Rectal smooth muscle tissue (tissue), 1 donor: ENCODE measurements around the gene PRDM5.

Experiments
- H3K27ac ChIP-seq: one replicate; pipeline ENCODE4 v1.7.0; 2013; ENCODE audit warnings: low read depth, low read length, inconsistent platforms
- H3K27me3 ChIP-seq: one replicate; pipeline ENCODE4 v1.7.0; 2013; ENCODE audit warnings: low read length; ENCODE audit not compliant: control insufficient read depth, insufficient read depth
- H3K36me3 ChIP-seq: one replicate; pipeline ENCODE4 v1.7.0; 2013; ENCODE audit warnings: low read length; ENCODE audit not compliant: control insufficient read depth, insufficient read depth
- H3K4me1 ChIP-seq: one replicate; pipeline ENCODE4 v1.7.0; 2013; ENCODE audit warnings: low read length; ENCODE audit not compliant: control insufficient read depth, insufficient read depth
- H3K4me3 ChIP-seq: one replicate; pipeline ENCODE4 v1.7.0; 2013; ENCODE audit warnings: low read length
- H3K9ac ChIP-seq: one replicate; pipeline ENCODE4 v1.7.0; 2013; ENCODE audit warnings: low read length

Gene PRDM5

DNA sequence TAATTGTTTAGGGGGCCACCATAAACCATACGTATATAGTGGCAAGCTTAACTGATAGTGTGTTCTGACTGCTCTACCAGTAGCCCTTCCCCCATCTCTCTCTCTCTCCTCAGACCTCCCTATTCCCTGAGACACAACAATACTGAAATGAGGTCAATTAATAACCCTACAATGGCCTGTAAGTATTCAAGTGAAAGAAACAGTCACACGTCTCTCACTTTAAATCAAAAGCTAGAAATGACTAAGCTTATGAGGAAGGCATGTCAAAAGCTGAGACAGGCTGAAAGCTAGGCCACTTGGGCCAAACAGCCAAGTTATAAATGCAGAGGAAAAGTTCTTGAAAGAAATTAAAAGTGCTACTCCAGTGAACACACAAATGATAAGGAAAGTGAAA, 78.0 kb downstream of the PRDM5 start:
- no peak overlapping the region for H3K9ac ChIP-seq
- H3K36me3 ChIP-seq = no peaks in the 10 kb centered on the region
- H3K27ac ChIP-seq = no peak overlapping the region
- H3K4me3 ChIP-seq = no peak overlapping the region
- peaks cover 2% of the 10 kb centered on the region for H3K4me1 ChIP-seq
- no peaks in the 10 kb centered on the region for H3K27me3 ChIP-seq

DNA sequence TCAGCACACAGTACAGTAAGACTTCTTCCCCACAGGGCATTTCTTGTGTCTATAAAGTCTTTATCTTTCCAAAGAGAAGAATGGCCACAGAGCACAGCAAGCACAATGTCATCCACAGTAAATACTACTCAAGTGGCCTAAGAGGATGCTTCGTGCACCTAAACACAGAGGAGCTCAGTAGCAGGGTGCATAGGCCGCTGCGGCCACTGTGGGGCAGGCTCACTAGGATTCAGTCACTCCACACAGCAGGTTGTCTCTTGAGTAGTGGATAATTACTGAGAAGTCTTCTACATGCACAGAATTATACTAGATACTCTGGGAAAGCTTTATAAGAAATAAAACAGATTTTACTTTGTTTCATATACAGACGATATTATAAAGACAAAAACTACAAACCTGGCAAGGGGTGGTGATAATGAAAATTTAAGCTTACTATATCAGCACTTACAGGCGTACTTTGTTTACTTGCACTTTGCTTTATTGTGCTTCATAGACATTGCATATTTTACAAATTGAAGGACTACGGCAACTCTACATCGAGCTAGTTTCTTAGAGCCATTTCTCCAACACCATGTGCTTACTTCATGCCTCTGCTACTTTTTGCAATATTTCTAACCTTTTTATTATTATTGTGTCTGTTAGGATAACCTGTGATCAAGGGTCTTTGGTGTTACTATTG, 78.5 kb downstream of the PRDM5 start:
- Histone ChIP-seq H3K4me3 (no peak overlapping the region), H3K27me3 (no peaks in the 10 kb centered on the region), H3K9ac (no peak overlapping the region), H3K27ac (no peak overlapping the region), H3K4me1 (peaks cover 2% of the 10 kb centered on the region), H3K36me3 (no peaks in the 10 kb centered on the region)

- Histone ChIP-seq H3K27ac (no peak overlapping the region), H3K4me3 (no peak overlapping the region), H3K36me3 (no peaks in the 10 kb centered on the region), H3K4me1 (peaks cover 2% of the 10 kb centered on the region), H3K27me3 (no peaks in the 10 kb centered on the region), H3K9ac (no peak overlapping the region)
Observed at GRCh38 chr4:120842031-120842430, 80.5 kb downstream of the PRDM5 start.

- Histone ChIP-seq H3K27me3 (no peaks in the 10 kb centered on the region), H3K27ac (no peak overlapping the region), H3K4me1 (peaks cover 2% of the 10 kb centered on the region), H3K4me3 (no peak overlapping the region), H3K36me3 (no peaks in the 10 kb centered on the region), H3K9ac (no peak overlapping the region)
Observed at GRCh38 chr4:120841580-120841979, 80.9 kb downstream of the PRDM5 start.

DNA sequence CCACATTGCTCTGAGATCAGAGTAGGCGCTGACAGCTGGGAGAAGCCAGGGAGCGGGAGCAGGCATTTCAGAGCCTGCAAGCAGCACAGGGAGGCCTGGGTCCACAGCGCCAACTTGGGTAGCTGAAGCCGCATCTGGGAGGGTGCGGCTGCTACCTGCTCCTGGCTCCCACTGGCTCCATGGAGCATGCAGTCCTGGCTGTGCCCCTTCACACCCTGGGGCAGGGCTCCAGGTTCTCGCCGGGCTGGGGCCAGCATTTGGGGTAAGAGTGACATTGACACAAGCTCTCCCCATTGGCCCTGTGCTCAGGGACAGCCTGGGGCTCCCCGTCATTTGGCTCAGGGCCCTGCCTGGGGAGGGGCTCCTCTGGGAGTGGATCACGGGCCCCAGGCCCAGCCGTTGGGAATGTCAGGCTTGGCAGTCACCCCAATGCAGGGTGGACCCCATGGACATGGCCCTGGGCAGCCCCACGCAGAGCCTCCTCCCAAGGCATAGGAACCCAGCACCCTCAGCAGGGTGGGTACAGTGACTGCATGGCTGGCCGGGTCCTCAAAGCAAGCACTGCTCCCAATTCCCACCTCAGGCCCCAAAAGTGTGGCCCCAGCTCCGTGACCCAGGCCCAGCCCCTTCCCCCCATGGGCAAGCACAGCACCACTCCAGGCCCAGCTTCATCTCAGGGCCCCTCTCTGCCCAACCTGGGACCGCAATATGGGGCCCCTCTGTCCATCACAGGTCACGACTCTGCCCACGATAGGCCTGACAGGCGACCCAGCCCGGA, 82.4 kb downstream of the PRDM5 start:
- Histone ChIP-seq H3K4me1 (peaks cover 2% of the 10 kb centered on the region), H3K27ac (no peak overlapping the region)

DNA sequence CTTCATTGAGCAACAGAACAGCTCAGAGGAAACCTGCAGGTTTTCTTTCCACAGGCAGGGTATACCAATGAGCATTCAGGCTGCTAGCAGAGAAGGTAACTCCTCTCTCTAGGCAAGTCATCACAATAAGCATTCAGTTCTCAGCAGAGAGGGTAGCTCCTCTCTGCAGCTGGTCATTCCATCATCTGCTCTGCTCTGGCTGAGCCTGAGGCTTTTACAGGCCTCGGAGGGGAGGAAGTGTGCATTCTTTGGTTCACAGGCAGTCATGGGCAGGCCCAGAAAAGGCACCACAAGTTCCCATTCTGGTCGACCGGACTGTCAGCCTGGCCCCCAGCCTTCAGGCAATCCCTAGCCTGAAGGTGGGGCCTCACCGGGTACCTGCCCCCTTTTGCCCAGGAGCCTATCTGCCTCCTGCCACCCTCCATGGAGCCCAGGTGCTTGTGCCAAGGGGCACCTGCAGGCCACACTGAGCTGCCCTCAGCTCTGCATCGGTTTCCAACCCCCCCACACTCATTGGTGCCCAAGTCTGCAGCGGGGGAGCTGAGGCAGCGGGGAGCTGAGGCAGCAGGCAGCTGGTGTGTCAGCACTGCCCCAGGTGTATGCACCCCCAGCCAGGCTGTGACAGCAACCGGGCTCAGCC, 83.1 kb downstream of the PRDM5 start:
- Histone ChIP-seq H3K27ac (no peak overlapping the region), H3K4me1 (peaks cover 2% of the 10 kb centered on the region), H3K27me3 (no peaks in the 10 kb centered on the region), H3K36me3 (no peaks in the 10 kb centered on the region), H3K9ac (no peak overlapping the region), H3K4me3 (no peak overlapping the region)

More for the DNA sequence above, 82.4 kb downstream of the PRDM5 start:
- no peaks in the 10 kb centered on the region for H3K36me3 ChIP-seq
- H3K27me3 ChIP-seq = no peaks in the 10 kb centered on the region
- H3K4me3 ChIP-seq = no peak overlapping the region
- H3K9ac ChIP-seq = no peak overlapping the region

GRCh38 chr4:120838784-120839183, 83.7 kb downstream of the PRDM5 start:
- Histone ChIP-seq H3K27ac (no peak overlapping the region), H3K9ac (no peak overlapping the region), H3K36me3 (no peaks in the 10 kb centered on the region), H3K4me1 (peaks cover 2% of the 10 kb centered on the region), H3K27me3 (no peaks in the 10 kb centered on the region), H3K4me3 (no peak overlapping the region)

DNA sequence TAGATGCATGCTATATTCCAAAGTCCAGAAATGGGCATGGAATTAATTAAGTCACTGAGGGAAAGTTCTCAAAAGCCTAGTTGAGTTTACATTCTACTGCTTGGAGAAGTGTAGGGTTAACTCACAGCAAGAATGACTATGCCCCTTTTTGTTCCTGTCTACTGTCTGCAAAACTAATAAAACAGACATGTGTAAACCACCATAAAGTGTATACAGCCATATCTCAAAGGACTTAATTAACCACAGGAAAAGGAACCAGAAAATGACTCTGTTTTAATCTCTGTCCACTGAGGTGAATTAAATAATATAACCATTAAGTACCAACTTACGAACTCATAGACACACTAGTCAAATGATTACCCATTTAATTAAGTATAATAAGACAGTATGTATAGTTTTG, 84.9 kb downstream of the PRDM5 start:
- no peaks in the 10 kb centered on the region for H3K36me3 ChIP-seq
- no peaks in the 10 kb centered on the region for H3K27me3 ChIP-seq
- H3K27ac ChIP-seq = no peak overlapping the region
- no peak overlapping the region for H3K4me3 ChIP-seq
- no peak overlapping the region for H3K9ac ChIP-seq
- H3K4me1 ChIP-seq = peaks cover 2% of the 10 kb centered on the region

- H3K4me1 ChIP-seq = no peaks in the 10 kb centered on the region
- H3K27me3 ChIP-seq = no peaks in the 10 kb centered on the region
- H3K36me3 ChIP-seq = no peaks in the 10 kb centered on the region
- H3K4me3 ChIP-seq = no peak overlapping the region
- no peak overlapping the region for H3K9ac ChIP-seq
- H3K27ac ChIP-seq = no peak overlapping the region
Observed at GRCh38 chr4:120835342-120835741, 87.2 kb downstream of the PRDM5 start.

DNA sequence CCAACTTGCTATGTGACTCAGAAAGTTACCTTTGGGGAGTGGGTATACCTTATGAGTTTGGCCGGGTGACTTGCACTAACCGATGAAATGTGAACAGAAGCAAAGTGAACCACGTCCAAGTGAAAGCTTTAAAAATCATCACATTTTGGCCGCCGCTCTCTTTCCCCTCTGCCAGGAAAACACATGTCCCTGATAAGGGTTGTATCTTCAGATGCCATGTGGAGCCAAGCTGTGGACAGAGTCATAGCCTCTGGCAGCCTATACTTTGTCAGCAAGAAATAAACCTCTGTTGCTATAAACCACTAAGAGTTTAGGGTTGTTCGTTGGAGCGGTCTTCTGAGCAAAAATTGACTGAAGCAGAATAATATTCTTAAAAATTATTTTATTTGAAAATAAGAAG, 92.3 kb downstream of the PRDM5 start:
- no peaks in the 10 kb centered on the region for H3K4me1 ChIP-seq
- no peak overlapping the region for H3K4me3 ChIP-seq
- no peaks in the 10 kb centered on the region for H3K36me3 ChIP-seq
- no peak overlapping the region for H3K27ac ChIP-seq
- no peaks in the 10 kb centered on the region for H3K27me3 ChIP-seq
- H3K9ac ChIP-seq = no peak overlapping the region

DNA sequence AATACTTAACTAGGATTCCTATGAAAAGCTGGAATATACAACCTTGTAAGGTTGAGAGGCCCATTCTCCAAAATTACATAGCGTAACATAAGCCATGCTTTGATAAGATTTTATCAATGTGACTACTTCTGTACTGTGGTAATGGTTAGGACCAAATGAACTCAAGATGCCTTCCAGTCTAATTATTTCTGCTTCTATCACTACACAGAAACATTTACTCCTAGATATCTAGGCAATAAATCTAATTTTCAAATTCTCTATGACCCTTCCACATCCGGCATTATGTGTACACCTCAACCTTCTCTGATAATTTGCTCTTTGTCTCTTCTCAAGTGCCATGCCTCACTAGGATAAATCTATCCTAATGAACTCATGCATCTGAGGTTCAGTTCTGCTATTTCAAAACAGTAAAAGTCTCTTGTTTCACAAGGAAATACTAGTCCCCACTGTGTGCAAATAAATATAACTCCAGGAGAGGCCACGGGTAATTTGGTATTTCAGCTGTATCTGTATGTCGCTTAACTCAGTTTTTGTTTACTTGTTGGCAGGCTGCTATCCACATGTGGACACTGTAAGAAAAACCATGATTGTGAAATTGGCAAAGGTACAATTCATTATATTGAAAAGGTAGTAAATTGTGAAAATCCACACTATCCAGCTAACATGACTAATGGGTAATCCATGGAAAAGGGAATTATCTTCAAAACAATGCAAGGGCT, 93.3 kb downstream of the PRDM5 start:
- Histone ChIP-seq H3K36me3 (no peaks in the 10 kb centered on the region), H3K27me3 (no peaks in the 10 kb centered on the region), H3K9ac (no peak overlapping the region), H3K27ac (no peak overlapping the region), H3K4me3 (no peak overlapping the region), H3K4me1 (no peaks in the 10 kb centered on the region)

GRCh38 chr4:120826853-120827252, 95.7 kb downstream of the PRDM5 start:
- Histone ChIP-seq H3K9ac (no peak overlapping the region), H3K4me3 (no peak overlapping the region), H3K27ac (no peak overlapping the region), H3K4me1 (no peaks in the 10 kb centered on the region), H3K36me3 (no peaks in the 10 kb centered on the region), H3K27me3 (no peaks in the 10 kb centered on the region)
